H1 (cell line): ENCODE results near the gene MPRIP. TPM values are rescaled to one million over a fixed set of nuclear protein-coding genes. Genes with fewer than 3 reads are reported as not detected.

ENCODE experiments used
- CTCF ChIA-PET: fragments of 300-600 bp; sonication (Branson Sonifier 250); formaldehyde crosslinking; loops from one replicate; lab custom pipeline; 2021; ENCODE audit not compliant: partially characterized antibody; lab: Charles Lee
- POLR2A ChIA-PET: fragments of 300-600 bp; sonication (Branson Sonifier 250); formaldehyde crosslinking; loops from one replicate; lab custom pipeline; 2021; ENCODE audit warnings: inconsistent platforms; ENCODE audit not compliant: partially characterized antibody; lab: Charles Lee
- DNase-seq, 2 experiments: peaks; one replicate each; pipeline versions ENCODE4 v3.0.0 to v3.0.0-alpha.2; 2010 to 2022; ENCODE audit warnings: low spot score in 2 of 2, low read depth in 1 of 2, mixed read lengths in 1 of 2
- FAIRE-seq: peaks from 2 replicates; lab custom pipeline; 2011; peaks lifted over from hg19 to GRCh38; lab: Jason Lieb, UNC
- H2AFZ ChIP-seq: 2 replicates; pipeline ENCODE4 v1.8.1; 2012; ENCODE audit warnings: low read length, inconsistent platforms
- H2AK5ac ChIP-seq: 2 replicates; pipeline ENCODE4 v1.6.1; 2013; ENCODE audit warnings: low read depth, low read length
- H2BK120ac ChIP-seq: replicated peaks from 2 replicates; pipeline ENCODE3; 2013; ENCODE audit warnings: low read depth, low read length, inconsistent platforms
- H2BK12ac ChIP-seq: 2 replicates; pipeline ENCODE4 v1.6.1; 2013; ENCODE audit warnings: low read depth, low read length
- H2BK15ac ChIP-seq: 2 replicates; pipeline ENCODE4 v1.6.1; 2013; ENCODE audit warnings: low read length
- H2BK20ac ChIP-seq: 2 replicates; pipeline ENCODE4 v1.6.1; 2013; ENCODE audit warnings: low read length
- H2BK5ac ChIP-seq: 2 replicates; pipeline ENCODE4 v1.6.1; 2013; ENCODE audit warnings: low read depth, low read length
- H3K14ac ChIP-seq: 2 replicates; pipeline ENCODE4 v1.6.1; 2013; ENCODE audit warnings: inconsistent platforms; ENCODE audit not compliant: insufficient read length
- H3K18ac ChIP-seq: 2 replicates; pipeline ENCODE4 v1.6.1; 2013; ENCODE audit warnings: low read length; ENCODE audit errors: extremely low read depth
- H3K23ac ChIP-seq: 2 replicates; pipeline ENCODE4 v1.6.1; 2013; ENCODE audit warnings: inconsistent platforms; ENCODE audit not compliant: insufficient read length
- H3K23me2 ChIP-seq: 2 replicates; pipeline ENCODE4 v1.6.1; 2013; ENCODE audit warnings: low read depth, low read length
- H3K27ac ChIP-seq: 2 replicates; pipeline ENCODE4 v1.6.1; 2011; ENCODE audit warnings: low read depth, low read length, inconsistent platforms
- H3K27me3 ChIP-seq, 4 experiments: replicated peaks in 1 of 4; 1 replicate in 1 of 4; 2 replicates in 3 of 4; pipeline versions ENCODE4 v1.6.1 to v1.8.1; 2011 to 2013; ENCODE audit warnings: low read length in 3 of 4, mild to moderate bottlenecking in 3 of 4, inconsistent platforms in 2 of 4, mixed read lengths in 2 of 4, moderate library complexity in 1 of 4; ENCODE audit not compliant: control insufficient read depth in 3 of 4, insufficient read depth in 3 of 4; ENCODE audit errors: extremely low read depth in 1 of 4
- H3K36me3 ChIP-seq, 4 experiments: 2 replicates each; pipeline versions ENCODE4 v1.6.1 to v1.8.1; 2011 to 2013; ENCODE audit warnings: mild to moderate bottlenecking in 4 of 4, low read length in 3 of 4, moderate library complexity in 2 of 4, control low read depth in 1 of 4, inconsistent platforms in 1 of 4; ENCODE audit not compliant: insufficient read depth in 4 of 4, control insufficient read depth in 2 of 4
- H3K4ac ChIP-seq: replicated peaks from 2 replicates; pipeline ENCODE3; 2013; ENCODE audit warnings: low read length, low read depth, mixed read lengths, inconsistent platforms; ENCODE audit not compliant: insufficient read length
- H3K4me1 ChIP-seq, 4 experiments: replicated peaks in 1 of 4; 1 replicate in 1 of 4; 2 replicates in 3 of 4; pipeline versions ENCODE4 v1.6.1 to v1.8.1; 2011 to 2013; ENCODE audit warnings: low read length in 3 of 4, inconsistent platforms in 2 of 4, mixed read lengths in 1 of 4; ENCODE audit not compliant: insufficient read depth in 4 of 4, control insufficient read depth in 3 of 4
- H3K4me2 ChIP-seq, 2 experiments: 2 replicates each; pipeline versions ENCODE4 v1.6.1 to v1.8.1; 2011 to 2013; ENCODE audit warnings: low read depth in 2 of 2, low read length in 2 of 2, control low read depth in 1 of 2, inconsistent platforms in 1 of 2, mild to moderate bottlenecking in 1 of 2; ENCODE audit not compliant: insufficient read depth in 1 of 2
- H3K4me3 ChIP-seq, 4 experiments: fragments of 200-600, 300-600 bp in 1 of 4; sonication (generic), shearing (Covaris generic), sonication (Bioruptor Twin) in 1 of 4; 2 replicates each; pipeline versions ENCODE4 v1.5.1 to v1.8.1; 2011 to 2016; ENCODE audit warnings: low read length in 4 of 4, low read depth in 3 of 4, control low read depth in 2 of 4, inconsistent platforms in 2 of 4, mild to moderate bottlenecking in 2 of 4, mixed read lengths in 1 of 4, moderate library complexity in 1 of 4; ENCODE audit not compliant: insufficient read depth in 2 of 4; ENCODE audit errors: extremely low read depth in 1 of 4
- H3K56ac ChIP-seq: replicated peaks from 2 replicates; pipeline ENCODE3; 2013; ENCODE audit warnings: low read depth, mild to moderate bottlenecking, mixed read lengths, low read length, inconsistent platforms; ENCODE audit not compliant: insufficient read length
- H3K79me1 ChIP-seq: 2 replicates; pipeline ENCODE4 v1.6.1; 2013; ENCODE audit warnings: low read depth, low read length, control low read depth
- H3K79me2 ChIP-seq, 2 experiments: 2 replicates each; pipeline versions ENCODE4 v1.6.1 to v1.8.1; 2012 to 2013; ENCODE audit warnings: low read length in 2 of 2, mild to moderate bottlenecking in 2 of 2, inconsistent platforms in 1 of 2; ENCODE audit not compliant: insufficient read depth in 2 of 2, control insufficient read depth in 1 of 2
- H3K9ac ChIP-seq, 4 experiments: replicated peaks in 1 of 4; 1 replicate in 1 of 4; 2 replicates in 3 of 4; pipeline versions ENCODE4 v1.6.1 to v1.8.1; 2011 to 2013; ENCODE audit warnings: low read depth in 3 of 4, low read length in 3 of 4, control low read depth in 2 of 4, mild to moderate bottlenecking in 2 of 4, moderate library complexity in 2 of 4, inconsistent platforms in 1 of 4; ENCODE audit errors: extremely low read depth in 1 of 4
- H3K9me3 ChIP-seq, 2 experiments: 2 replicates each; pipeline versions ENCODE4 v1.6.1 to v1.8.1; 2012 to 2013; ENCODE audit warnings: mild to moderate bottlenecking in 2 of 2, moderate library complexity in 2 of 2, control low read depth in 1 of 2, inconsistent platforms in 1 of 2, low read depth in 1 of 2, low read length in 1 of 2, mixed read lengths in 1 of 2; ENCODE audit not compliant: insufficient read depth in 2 of 2
- H4K20me1 ChIP-seq, 2 experiments: replicated peaks in 1 of 2; 2 replicates each; pipeline versions ENCODE3 to v1.8.1; 2011 to 2013; ENCODE audit warnings: inconsistent platforms in 2 of 2, low read length in 2 of 2, mild to moderate bottlenecking in 1 of 2; ENCODE audit not compliant: insufficient read depth in 2 of 2, control insufficient read depth in 1 of 2
- H4K5ac ChIP-seq: 2 replicates; pipeline ENCODE4 v1.6.1; 2013; ENCODE audit warnings: low read length, low read depth, mixed read lengths, inconsistent platforms; ENCODE audit not compliant: insufficient read length
- H4K8ac ChIP-seq: 2 replicates; pipeline ENCODE4 v1.8.0; 2013; ENCODE audit warnings: mild to moderate bottlenecking, moderate library complexity, low read length, inconsistent platforms; ENCODE audit not compliant: insufficient read depth; ENCODE audit errors: extremely low read depth
- H4K91ac ChIP-seq: replicated peaks from 2 replicates; pipeline ENCODE3; 2013; ENCODE audit warnings: low read length, mixed read lengths, inconsistent platforms; ENCODE audit not compliant: insufficient read length
- ATF2 ChIP-seq: IDR thresholded peaks from 2 replicates; pipeline ENCODE4 v1.6.1; 2012; ENCODE audit warnings: low read length, inconsistent platforms
- CBX8 ChIP-seq: fragments of 300-800, 300-1000 bp; sonication (generic); IDR thresholded peaks from 2 replicates; pipeline ENCODE4 v1.7.1; 2016; ENCODE audit warnings: low read depth, low read length, borderline replicate concordance
- CEBPB ChIP-seq: IDR thresholded peaks from 2 replicates; pipeline ENCODE4 v1.6.1; 2012; ENCODE audit warnings: low read depth, low read length
- CTCF ChIP-seq, 3 experiments: IDR thresholded peaks; 1 replicate in 2 of 3; 2 replicates in 1 of 3; pipeline versions ENCODE4 v1.5.1 to v1.6.1; 2011; ENCODE audit warnings: low read length in 3 of 3, mild to moderate bottlenecking in 3 of 3, inconsistent platforms in 2 of 3, low read depth in 1 of 3, moderate library complexity in 1 of 3; ENCODE audit not compliant: insufficient read depth in 1 of 3; ENCODE audit errors: control extremely low read depth in 1 of 3
- HDAC6 ChIP-seq: IDR thresholded peaks from one replicate; pipeline ENCODE4 v1.7.1; 2012; ENCODE audit warnings: low read depth, mild to moderate bottlenecking, inconsistent platforms, low read length, moderate library complexity
- NANOG ChIP-seq: IDR thresholded peaks from 2 replicates; pipeline ENCODE4 v1.6.1; 2011; ENCODE audit warnings: low read length, low read depth, mild to moderate bottlenecking, inconsistent platforms; ENCODE audit not compliant: insufficient read depth, poor library complexity, severe bottlenecking
- SP1 ChIP-seq: IDR thresholded peaks from 2 replicates; pipeline ENCODE4 v1.6.1; 2011; ENCODE audit warnings: low read depth, low read length
- SP4 ChIP-seq: IDR thresholded peaks from 2 replicates; pipeline ENCODE4 v1.6.1; 2012; ENCODE audit warnings: low read length, inconsistent platforms
- SUZ12 ChIP-seq: fragments of 200-600 bp; sonication (generic); IDR thresholded peaks from 2 replicates; pipeline ENCODE4 v1.6.1; 2012; ENCODE audit warnings: mild to moderate bottlenecking, inconsistent platforms, low read length, moderate library complexity, mixed read lengths
- TBP ChIP-seq: IDR thresholded peaks from 2 replicates; pipeline ENCODE4 v1.6.1; 2011; ENCODE audit warnings: low read depth, low read length, improper control_type of control experiment
- WGBS, 2 experiments: shearing (Covaris generic) in 1 of 2; methylation state at CpG; one replicate each; pipeline versions ENCODE4 v1.1.6 to v1.1.7; 2013 to 2015; ENCODE audit warnings: low lambda C conversion rate in 2 of 2, mixed read lengths in 2 of 2, inconsistent platforms in 1 of 2, low coverage in 1 of 2, missing lambda C conversion rate in 1 of 2; ENCODE audit not compliant: insufficient replicate concordance in 2 of 2, insufficient coverage in 1 of 2, insufficient read length in 1 of 2; ENCODE audit errors: extremely low coverage in 1 of 2, missing lambda C conversion rate in 1 of 2; 5-methylcytosine and 5-hydroxymethylcytosine counted together
- polyA plus RNA-seq, 7 experiments: library from polyadenylated mRNA; depleted of rRNA in 3 of 7; stranded (reverse) in 5 of 7; unstranded in 2 of 7; fragments of >200 nt in 5 of 7; fragments of 200-250 nt in 2 of 7; gene quantifications; 1 replicate in 5 of 7; 2 replicates in 1 of 7; 4 replicates in 1 of 7; pipeline versions ENCODE4 v1.2.1 to v1.2.3, GENCODE V29; 2011 to 2013; ENCODE audit warnings: missing spikeins in 2 of 7, mixed read lengths in 2 of 7
- total RNA-seq: library from RNA; stranded (reverse); fragmentation: NEBNext Ultra II Directional; extraction: Animal tissue kit (Norgen Biotek cat#: 25700); gene quantifications from 2 replicates; pipeline ENCODE4 v1.2.1, GENCODE V29; 2021

MPRIP gene
- total and polyA plus RNA-seq, 2 of the 8 experiments (the other 6 are each of a cell fraction or from before 2014, with no cell fraction given), result 48.6 to 146 TPM

GRCh38 chr17:17154981-17155380, 112.7 kb downstream of the MPRIP start:
- Histone ChIP-seq H4K91ac (no peak overlapping the region), H3K23me2 (no peaks in the 10 kb centered on the region), H3K4me2 (no peak overlapping the region), H3K4me3 (no peak overlapping the region), H2AK5ac (no peak overlapping the region), H2AFZ (no peak overlapping the region), H2BK5ac (no peak overlapping the region), H3K56ac (no peak overlapping the region), H4K8ac (no peak overlapping the region), H4K5ac (no peak overlapping the region), H3K4ac (no peak overlapping the region), H2BK15ac (no peak overlapping the region), H3K18ac (no peak overlapping the region), H2BK12ac (no peak overlapping the region), H3K79me1 (no peaks in the 10 kb centered on the region), H3K4me1 (no peaks in the 10 kb centered on the region), H3K9me3 (no peaks in the 10 kb centered on the region), H2BK20ac (no peak overlapping the region), H3K36me3 (peaks cover 5 to 27% (median 16%) of the 10 kb centered on the region in 4 experiments; a peak in 7 of 8 replicates), H3K14ac (no peak overlapping the region), H3K79me2 (no peaks in the 10 kb centered on the region), H3K27me3 (no peaks in the 10 kb centered on the region), H3K23ac (no peak overlapping the region), H4K20me1 (peaks cover 0 to 1% of the 10 kb centered on the region in 2 experiments), H3K9ac (no peak overlapping the region), H2BK120ac (no peak overlapping the region), H3K27ac (no peak overlapping the region)
- WGBS, 2 experiments, result 91% methylated on average over 8 of the region's 8 CpGs; no CpG with 5 or more reads in 1 of the 2 experiments
- ChIA-PET POLR2A (no interaction called here), CTCF (interaction anchor here (1.4 to 6.8 kb wide), 3 partner anchors 9 to 17 kb away, joined by 4 to 67 read pairs (median 10); no protein-coding TSS in a partner anchor)
- DNase-seq (no peak), FAIRE-seq (no peak)
- TF ChIP-seq ATF2, result no peak
- no peak for TF ChIP-seq SUZ12
- TF ChIP-seq HDAC6, result no peak
- no peak for TF ChIP-seq CTCF (IDR thresholded peaks at IDR 0.05; ENCODE audit: control extremely low read depth in 1 of 3, insufficient read depth in 1 of 3, low read depth in 1 of 3, low read length in 3 of 3)
- no peak for TF ChIP-seq TBP
- TF ChIP-seq SP1, result no peak
- no peak for TF ChIP-seq CEBPB
- no peak for TF ChIP-seq CBX8
- no peak for TF ChIP-seq SP4
- TF ChIP-seq NANOG, result no peak
